GM13977 (cell line): Measurements from ENCODE around the gene C17orf58.

ENCODE experiments used
- DNase-seq: peaks from one replicate; pipeline ENCODE4 v3.0.0; 2012; ENCODE audit warnings: low spot score
- CTCF ChIP-seq: IDR thresholded peaks from 2 replicates; pipeline ENCODE4 v1.5.1; 2012; ENCODE audit warnings: mild to moderate bottlenecking, control low read depth; ENCODE audit not compliant: insufficient read depth; ENCODE audit errors: extremely low read depth, missing control alignments
- in situ Hi-C: fragments of 300-500 bp; cut with MboI; formaldehyde crosslinking; loops from one replicate; pipeline ENCODE4 v1.12.0; 2022; ENCODE audit warnings: low sequenced_read_pairs, low pct_unique_long_range_greater_than_20kb, mixed read lengths, inconsistent platforms; ENCODE audit not compliant: unreplicated experiment

Gene C17orf58

GRCh38 chr17:67999291-67999911 lies 3.1 kb upstream of the C17orf58 start:
- no peak for TF ChIP-seq CTCF
- in situ Hi-C loops, result no loop called here
- no peak for DNase-seq

- in situ Hi-C loops, result no loop called here
- TF ChIP-seq CTCF, result no peak
- no peak for DNase-seq
Measured at GRCh38 chr17:67998466-67998865, 2.2 kb upstream of the C17orf58 start.

- peak; percentile 51 for DNase-seq
- TF ChIP-seq CTCF, result no peak
- in situ Hi-C loops, result no loop called here
Measured at GRCh38 chr17:67995570-67996263, 552 bp downstream of the C17orf58 start.

GRCh38 chr17:67994817-67995569 lies 1.3 kb downstream of the C17orf58 start:
- no peak for TF ChIP-seq CTCF
- peak; percentile 35 for DNase-seq
- in situ Hi-C loops, result no loop called here

- TF ChIP-seq CTCF, result no peak
- in situ Hi-C loops, result no loop called here
- no peak for DNase-seq
Measured at GRCh38 chr17:67993998-67994361, 2.3 kb downstream of the C17orf58 start.

GRCh38 chr17:67993153-67993997 lies 2.9 kb downstream of the C17orf58 start:
- in situ Hi-C loops, result no loop called here
- no peak for TF ChIP-seq CTCF
- peak; percentile 92 for DNase-seq
